PFSK-1 (cell line): ENCODE results near the gene NR4A3.

Experiments used
- FOXP2 ChIP-seq: optimal IDR thresholded peaks from 2 replicates; pipeline ENCODE3; 2011; ENCODE audit warnings: borderline replicate concordance, control low read depth, inconsistent platforms; ENCODE audit not compliant: insufficient read depth; ENCODE audit errors: extremely low read length, extremely low read depth
- POLR2AphosphoS5 ChIP-seq: IDR thresholded peaks from 2 replicates; pipeline ENCODE4 v1.6.1; 2012; ENCODE audit warnings: low read depth, mild to moderate bottlenecking, control low read depth, low read length, moderate library complexity
- REST ChIP-seq, 2 experiments: IDR thresholded peaks; 2 replicates each; pipeline versions ENCODE4 v1.6.1 to v1.8.0; 2011 to 2012; ENCODE audit warnings: low read depth in 2 of 2, low read length in 2 of 2, control low read depth in 1 of 2, inconsistent platforms in 1 of 2, mild to moderate bottlenecking in 1 of 2, moderate library complexity in 1 of 2; ENCODE audit not compliant: insufficient read depth in 1 of 2
- SIN3A ChIP-seq: IDR thresholded peaks from 2 replicates; pipeline ENCODE4 v1.6.1; 2012; ENCODE audit warnings: mild to moderate bottlenecking, low read length, moderate library complexity, borderline replicate concordance; ENCODE audit not compliant: insufficient read depth
- TAF1 ChIP-seq: IDR thresholded peaks from 2 replicates; pipeline ENCODE4 v1.6.1; 2012; ENCODE audit warnings: low read length, control low read depth, borderline replicate concordance; ENCODE audit not compliant: insufficient read depth

- TF ChIP-seq TAF1 (no peak), POLR2AphosphoS5 (no peak), SIN3A (no peak), REST (IDR thresholded peaks at IDR 0.05; ENCODE audit: insufficient read depth in 1 of 2, low read depth in 2 of 2, low read length in 2 of 2) (no peak), FOXP2 (no peak)
Observed at GRCh38 chr9:99803694-99804093, 18.0 kb upstream of the NR4A3 start.
